Neutrophil (primary cell): ENCODE data around the gene PRKAR2A.

ENCODE experiments used
- H3K27ac ChIP-seq: fragments of 200-600 bp; sonication (generic); 2 replicates; pipeline ENCODE4 v1.5.1; 2016; ENCODE audit warnings: mild to moderate bottlenecking, moderate library complexity
- H3K27me3 ChIP-seq: fragments of 200-600 bp; sonication (generic); 2 replicates; pipeline ENCODE4 v1.6.0; 2016; ENCODE audit warnings: mild to moderate bottlenecking
- H3K36me3 ChIP-seq: fragments of 200-600 bp; sonication (generic); 2 replicates; pipeline ENCODE4 v1.5.1; 2017
- H3K4me1 ChIP-seq, 2 experiments: fragments of 200-600 bp in 1 of 2; sonication (generic) in 1 of 2; 1 replicate in 1 of 2; 2 replicates in 1 of 2; pipeline versions ENCODE4 v1.5.1 to v1.6.1; 2013 to 2016; ENCODE audit warnings: low read depth in 1 of 2, low read length in 1 of 2, mild to moderate bottlenecking in 1 of 2, moderate library complexity in 1 of 2; ENCODE audit not compliant: control insufficient read depth in 1 of 2, insufficient read depth in 1 of 2
- H3K4me3 ChIP-seq, 2 experiments: fragments of 200-600 bp in 1 of 2; sonication (generic) in 1 of 2; 1 replicate in 1 of 2; 2 replicates in 1 of 2; pipeline ENCODE4 v1.5.1; 2013 to 2016; ENCODE audit warnings: low read depth in 1 of 2, low read length in 1 of 2, mild to moderate bottlenecking in 1 of 2, moderate library complexity in 1 of 2
- H3K9me3 ChIP-seq: fragments of 200-600 bp; sonication (generic); 2 replicates; pipeline ENCODE4 v1.5.1; 2016
- TF ChIP-seq, protein P1 (sequence below): fragments of 200-600 bp; sonication (generic); IDR thresholded peaks from 2 replicates; pipeline ENCODE4 v1.5.1; 2016; ENCODE audit warnings: antibody characterized with exemption

The PRKAR2A gene

DNA sequence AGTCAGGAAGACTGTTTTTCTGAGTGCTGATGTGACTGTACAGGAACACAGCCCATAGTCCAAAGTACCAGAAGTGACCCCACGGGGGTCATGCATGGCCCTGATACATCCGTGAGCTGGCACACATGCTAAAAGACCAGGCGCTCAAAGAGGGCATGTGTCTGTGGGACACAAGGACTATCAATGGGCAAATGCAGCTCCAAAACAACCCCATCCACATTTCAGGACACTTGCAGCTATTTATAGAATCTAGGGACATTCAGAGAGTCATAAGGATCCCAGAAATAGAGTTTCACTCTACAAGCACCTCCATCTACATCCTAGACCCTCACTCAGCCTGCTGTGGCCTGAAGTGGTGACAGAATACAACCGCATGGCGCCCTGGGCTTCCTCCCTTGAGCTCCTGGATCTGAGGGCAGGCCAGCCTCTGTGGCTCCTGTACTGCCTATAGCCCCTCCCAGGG lies 34.0 kb upstream of the PRKAR2A start:
- H3K27ac ChIP-seq: no peak overlapping the region
- H3K27me3 ChIP-seq: no peaks in the 10 kb centered on the region
- H3K9me3 ChIP-seq: no peaks in the 10 kb centered on the region
- no peak overlapping the region for H3K4me3 ChIP-seq
- TF ChIP-seq, protein P1, sequence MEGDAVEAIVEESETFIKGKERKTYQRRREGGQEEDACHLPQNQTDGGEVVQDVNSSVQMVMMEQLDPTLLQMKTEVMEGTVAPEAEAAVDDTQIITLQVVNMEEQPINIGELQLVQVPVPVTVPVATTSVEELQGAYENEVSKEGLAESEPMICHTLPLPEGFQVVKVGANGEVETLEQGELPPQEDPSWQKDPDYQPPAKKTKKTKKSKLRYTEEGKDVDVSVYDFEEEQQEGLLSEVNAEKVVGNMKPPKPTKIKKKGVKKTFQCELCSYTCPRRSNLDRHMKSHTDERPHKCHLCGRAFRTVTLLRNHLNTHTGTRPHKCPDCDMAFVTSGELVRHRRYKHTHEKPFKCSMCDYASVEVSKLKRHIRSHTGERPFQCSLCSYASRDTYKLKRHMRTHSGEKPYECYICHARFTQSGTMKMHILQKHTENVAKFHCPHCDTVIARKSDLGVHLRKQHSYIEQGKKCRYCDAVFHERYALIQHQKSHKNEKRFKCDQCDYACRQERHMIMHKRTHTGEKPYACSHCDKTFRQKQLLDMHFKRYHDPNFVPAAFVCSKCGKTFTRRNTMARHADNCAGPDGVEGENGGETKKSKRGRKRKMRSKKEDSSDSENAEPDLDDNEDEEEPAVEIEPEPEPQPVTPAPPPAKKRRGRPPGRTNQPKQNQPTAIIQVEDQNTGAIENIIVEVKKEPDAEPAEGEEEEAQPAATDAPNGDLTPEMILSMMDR: no peak
- H3K4me1 ChIP-seq: no peaks in the 10 kb centered on the region
- peaks cover 66% of the 10 kb centered on the region for H3K36me3 ChIP-seq

DNA sequence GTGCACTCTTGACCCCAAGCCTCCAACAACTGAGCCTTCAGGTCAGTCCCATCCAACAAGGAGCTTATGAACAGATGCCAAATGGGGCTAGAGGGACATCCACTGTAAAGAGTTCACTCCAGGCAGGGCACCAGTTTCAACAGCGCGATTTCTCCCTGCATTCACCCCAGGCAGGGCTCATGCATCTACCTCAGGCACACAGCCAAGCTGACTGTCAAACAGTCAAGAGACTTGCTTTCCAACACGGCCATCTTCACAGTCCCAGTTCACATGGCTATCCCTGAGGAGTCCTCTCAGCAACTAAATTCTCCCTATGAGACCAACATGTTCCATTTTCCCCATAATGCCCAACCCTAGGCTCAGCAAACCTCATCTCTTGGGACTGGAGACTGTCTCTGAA lies 33.3 kb upstream of the PRKAR2A start:
- no peak overlapping the region for H3K4me3 ChIP-seq
- no peak overlapping the region for H3K27ac ChIP-seq
- peaks cover 69% of the 10 kb centered on the region for H3K36me3 ChIP-seq
- TF ChIP-seq, protein P1: no peak
- no peaks in the 10 kb centered on the region for H3K4me1 ChIP-seq
- H3K9me3 ChIP-seq: no peaks in the 10 kb centered on the region
- H3K27me3 ChIP-seq: no peaks in the 10 kb centered on the region

DNA sequence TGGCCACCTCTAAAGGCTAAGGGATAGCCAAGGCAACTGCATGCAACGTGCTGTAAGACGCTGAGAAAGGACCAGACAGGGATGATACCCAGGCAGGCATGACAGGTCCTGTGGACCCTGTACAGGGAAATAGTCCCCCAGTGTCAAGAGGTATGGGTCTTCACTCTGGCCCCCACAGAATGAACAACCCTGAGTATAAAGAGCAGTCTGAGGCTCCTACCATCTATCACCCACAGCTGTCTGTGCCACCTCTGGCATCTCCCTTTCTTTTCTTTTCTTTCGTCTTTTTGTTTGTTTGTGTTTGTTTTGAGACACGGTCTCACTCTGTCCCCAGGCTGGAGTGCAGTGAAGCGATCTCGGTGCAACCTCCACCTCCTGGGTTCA lies 32.3 kb upstream of the PRKAR2A start:
- TF ChIP-seq, protein P1: no peak
- Histone ChIP-seq H3K27me3 (no peaks in the 10 kb centered on the region), H3K4me3 (no peak overlapping the region), H3K4me1 (no peaks in the 10 kb centered on the region), H3K27ac (no peak overlapping the region), H3K36me3 (peaks cover 73% of the 10 kb centered on the region), H3K9me3 (no peaks in the 10 kb centered on the region)

DNA sequence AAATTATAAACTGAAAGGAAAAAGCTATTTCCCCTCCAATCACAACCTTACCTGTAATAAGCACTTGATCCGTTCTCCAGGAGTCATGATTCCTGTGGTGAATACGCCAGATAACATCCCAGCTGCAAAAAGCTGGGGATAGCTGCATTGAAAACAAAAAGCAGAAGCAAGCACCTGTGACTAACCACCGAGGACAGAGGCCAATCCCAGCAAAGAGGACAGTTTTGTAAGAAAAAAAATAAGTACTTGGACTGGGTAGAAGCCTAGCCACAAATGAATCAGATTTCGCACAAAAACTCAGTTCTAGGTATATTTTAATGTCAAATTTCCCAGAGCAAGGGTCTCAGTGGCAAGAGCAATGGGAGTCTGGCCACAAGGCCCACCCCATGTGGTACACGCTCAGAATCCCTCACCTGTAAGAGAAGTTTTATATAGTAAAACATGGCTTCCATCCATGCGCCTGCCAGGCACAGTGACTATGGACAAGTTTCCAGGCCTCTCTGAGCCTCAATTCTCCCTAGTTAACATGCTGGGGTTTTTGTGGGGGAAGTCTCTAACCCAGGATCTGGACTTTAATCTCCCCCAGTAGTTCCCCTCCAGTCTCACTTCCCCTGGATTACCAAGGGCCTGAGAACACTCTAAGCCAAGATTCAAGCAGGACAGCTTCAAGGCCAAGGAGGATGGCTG lies 31.8 kb upstream of the PRKAR2A start:
- no peaks in the 10 kb centered on the region for H3K9me3 ChIP-seq
- H3K4me1 ChIP-seq: no peaks in the 10 kb centered on the region
- no peak overlapping the region for H3K27ac ChIP-seq
- H3K27me3 ChIP-seq: no peaks in the 10 kb centered on the region
- no peak overlapping the region for H3K4me3 ChIP-seq
- TF ChIP-seq, protein P1: no peak
- H3K36me3 ChIP-seq: peaks cover 72% of the 10 kb centered on the region

DNA sequence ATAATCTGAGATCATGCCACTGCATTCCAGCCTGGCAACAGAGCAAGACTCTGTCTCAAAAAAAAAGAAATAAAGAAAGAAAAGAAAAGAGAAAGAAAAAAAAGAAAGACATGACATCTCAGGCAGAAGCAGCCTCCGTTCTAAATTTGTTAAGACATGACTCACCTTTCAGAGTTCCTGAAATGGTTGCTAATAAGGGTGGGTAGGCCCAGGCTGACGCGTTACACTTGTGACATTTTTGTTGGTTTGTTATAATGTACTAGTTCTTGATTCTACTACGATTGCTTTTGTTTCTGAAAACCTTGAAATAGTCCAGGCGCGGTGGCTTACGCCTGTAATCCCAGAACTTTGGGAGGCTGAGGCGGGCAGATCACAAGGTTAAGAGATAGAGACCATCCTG lies 30.0 kb upstream of the PRKAR2A start:
- Histone ChIP-seq H3K9me3 (no peaks in the 10 kb centered on the region), H3K27ac (no peak overlapping the region), H3K4me1 (no peaks in the 10 kb centered on the region), H3K27me3 (no peaks in the 10 kb centered on the region), H3K4me3 (no peak overlapping the region), H3K36me3 (peaks cover 67% of the 10 kb centered on the region)
- TF ChIP-seq, protein P1: no peak
